Right ventricle myocardium superior (tissue), 1 donor: Measurements from ENCODE around the gene LYZL1. TPM values are rescaled to one million over a fixed set of nuclear protein-coding genes. Genes with fewer than 3 reads are reported as not detected.
"Not testable (repeated sequence)": the region's sequence is repeated elsewhere in the genome, so short reads cannot be mapped to it uniquely, and the experiment has no call there.

ENCODE experiments used
- ATAC-seq: fragments of 200-7000 bp; cut with Tn5 transposase; one replicate; pipeline ENCODE4 v1.9.1; 2020; ENCODE audit warnings: mild to moderate bottlenecking; ENCODE audit not compliant: poor library complexity
- DNase-seq: peaks from one replicate; pipeline ENCODE4 v3.0.0-alpha.2; 2020
- intact Hi-C: fragments of 100-400 bp; cut with DNase I; formaldehyde crosslinking; loops from one replicate; pipeline ENCODE4 v1.11.2; 2022
- total RNA-seq: library from RNA; stranded (reverse); fragmentation: NEBNext Ultra II Directional; extraction: Animal tissue kit (Norgen Biotek cat#: 25700); gene quantifications from one replicate; pipeline ENCODE4 v1.2.1, GENCODE V29; 2021
- donor health status: DM: no; HTN: yes; CAD: no; lungs with severe emphysema.

The LYZL1 gene
- total RNA-seq, 1 donor from 2014 or later: not detected

DNA sequence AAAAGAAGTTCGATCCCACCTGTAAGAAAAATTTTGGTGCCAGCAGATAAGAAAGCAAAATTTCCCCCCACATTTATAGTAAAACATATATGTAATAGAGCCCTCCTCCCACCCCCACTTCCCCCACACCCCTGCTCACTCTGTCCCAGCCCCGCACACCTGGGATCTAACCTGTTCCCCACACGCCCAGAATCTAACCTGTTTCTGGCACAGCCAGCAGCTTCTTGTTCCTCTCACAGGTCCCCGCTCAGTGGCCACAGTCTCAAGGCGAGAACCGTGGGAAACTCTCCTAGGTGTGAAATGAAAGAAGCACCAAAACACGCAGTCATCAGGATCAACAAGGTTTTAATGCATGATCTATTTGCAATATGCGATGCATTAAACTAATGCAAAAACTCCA lies 32.8 kb downstream of the LYZL1 start:
- DNase-seq: no peak
- no peak for ATAC-seq
- intact Hi-C loops: no loop called here

DNA sequence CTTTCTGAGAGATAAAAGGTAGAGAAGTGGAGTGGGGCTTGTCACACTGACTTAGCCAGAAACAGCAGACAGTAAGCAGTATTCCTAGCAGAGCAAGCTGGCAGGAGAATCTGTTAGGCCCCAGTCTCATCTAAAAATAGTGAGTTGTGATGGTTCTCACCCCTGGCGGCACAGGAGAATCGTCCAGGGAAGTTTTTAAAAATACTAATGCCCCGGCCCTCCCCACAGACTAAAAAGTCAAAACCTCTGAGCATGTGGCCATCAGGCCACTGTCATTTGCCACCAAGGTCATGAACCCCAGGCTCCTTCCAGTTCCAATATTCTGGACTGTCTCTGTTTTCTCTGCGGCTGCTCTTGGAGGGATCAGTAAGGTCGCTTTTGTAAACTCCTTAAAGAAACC lies 34.0 kb downstream of the LYZL1 start:
- intact Hi-C loops: no loop called here
- ATAC-seq: peak; percentile 76
- no peak for DNase-seq

DNA sequence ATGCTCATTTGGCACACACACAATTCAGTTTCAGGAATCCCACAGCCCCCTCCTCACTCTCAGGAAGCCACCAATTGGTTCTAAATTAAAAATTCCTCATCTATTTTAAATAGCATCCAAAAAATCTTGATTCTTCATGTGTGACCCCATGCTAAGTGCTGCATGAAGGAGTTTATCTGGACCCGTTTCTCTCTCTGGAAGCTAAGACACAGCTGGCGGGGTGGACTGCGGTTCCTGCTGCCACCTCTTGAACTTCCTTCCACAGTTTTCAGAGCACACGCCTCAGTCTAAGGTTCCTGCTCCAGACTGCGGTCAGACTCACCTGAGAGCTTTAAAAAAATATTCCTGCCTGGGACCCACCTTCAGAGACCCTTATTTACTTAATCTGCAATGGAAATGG lies 34.5 kb downstream of the LYZL1 start:
- ATAC-seq: no peak
- no peak for DNase-seq
- intact Hi-C loops: no loop called here

DNA sequence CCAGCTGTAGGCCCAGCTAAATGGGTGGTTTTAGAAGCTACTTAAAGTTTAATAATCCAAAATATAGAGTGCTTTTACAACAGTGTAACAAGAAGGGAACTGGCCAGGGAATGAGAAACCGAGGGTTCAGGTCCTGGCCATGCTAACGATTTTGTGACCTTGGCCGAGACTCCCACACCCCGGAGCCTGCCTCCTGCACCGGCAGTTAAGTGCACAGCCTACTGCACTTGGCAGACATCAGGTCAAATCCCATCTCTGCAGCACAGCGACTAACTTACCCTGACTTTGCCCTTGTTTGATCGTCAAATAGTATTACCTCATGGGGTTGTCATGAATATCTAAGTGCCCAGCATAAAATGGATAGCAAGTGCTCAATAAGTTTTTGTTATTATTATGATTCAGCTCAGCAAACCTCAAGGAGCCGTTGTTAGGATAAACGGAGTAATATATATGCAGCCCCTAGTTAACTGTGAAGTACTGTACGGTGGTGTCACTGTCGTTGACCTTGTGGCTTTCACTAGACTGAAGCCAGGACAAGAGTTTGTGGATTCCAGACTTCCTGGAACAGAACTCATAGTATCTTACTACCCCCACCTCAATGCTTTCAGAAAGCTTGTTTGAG lies 35.5 kb downstream of the LYZL1 start:
- ATAC-seq: peak; percentile 14

DNA sequence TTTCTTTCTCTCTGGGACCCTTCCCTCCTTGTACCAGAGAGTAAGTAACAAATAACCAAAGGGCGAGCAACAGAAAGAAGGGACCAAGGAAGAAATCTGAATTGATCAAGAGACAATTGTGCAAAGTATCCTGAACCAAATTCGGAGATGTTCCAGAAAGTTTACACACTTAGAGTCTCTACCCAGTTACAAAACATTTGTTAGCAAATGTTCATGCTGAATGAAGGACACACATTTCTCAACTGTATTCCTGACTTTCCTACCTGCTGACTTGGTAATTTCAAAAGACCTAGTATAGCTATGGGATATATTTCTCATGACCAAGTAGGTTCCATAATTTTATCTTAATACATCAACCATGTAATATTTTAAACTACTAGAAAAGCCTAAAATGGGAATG lies 37.4 kb downstream of the LYZL1 start:
- ATAC-seq: no peak
- DNase-seq: no peak
- intact Hi-C loops: no loop called here

More for the DNA sequence above, 35.5 kb downstream of the LYZL1 start:
- no peak for DNase-seq
- intact Hi-C loops: no loop called here

DNA sequence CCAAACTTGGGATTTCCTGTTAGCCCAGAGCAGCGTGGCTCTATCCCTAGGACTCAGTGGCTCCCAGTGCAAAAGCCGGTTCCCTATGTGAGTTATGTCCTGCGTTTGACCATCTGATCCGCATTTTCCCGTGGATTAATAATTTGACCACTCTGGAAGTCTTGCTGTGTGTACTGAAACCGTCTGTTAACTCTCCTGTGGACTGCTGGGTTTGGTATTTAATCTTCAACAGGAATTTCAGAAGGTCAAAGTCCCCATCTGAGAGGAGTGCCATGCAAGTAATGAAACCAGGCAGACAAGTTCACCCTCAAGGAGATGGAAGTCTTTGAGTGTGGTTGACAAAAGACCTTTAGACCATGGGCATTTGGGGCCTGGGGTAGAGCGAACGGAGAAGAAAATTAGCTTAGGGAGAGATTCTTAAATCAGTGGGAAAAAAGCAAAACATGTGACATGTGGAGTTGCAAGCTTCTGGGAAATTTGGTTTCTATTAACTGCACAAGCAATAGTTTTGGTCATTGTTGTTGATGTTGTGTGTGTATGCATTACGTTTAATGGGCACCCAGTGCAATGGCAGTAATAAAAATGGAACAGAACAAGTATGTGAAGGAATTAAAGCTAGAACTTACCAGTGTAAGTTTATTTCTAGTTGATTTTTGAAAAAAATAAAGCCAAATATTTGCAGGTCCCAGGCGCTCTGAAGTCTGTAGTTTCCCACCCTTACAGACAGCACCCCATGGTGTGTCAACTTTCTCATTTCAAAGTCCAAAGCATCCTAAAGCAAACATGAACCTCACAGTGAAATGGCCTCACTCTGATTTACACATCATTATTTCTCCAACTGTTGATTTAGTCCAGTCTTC lies 38.2 kb downstream of the LYZL1 start:
- ATAC-seq (no peak), DNase-seq (no peak)
- intact Hi-C loops: no loop called here

DNA sequence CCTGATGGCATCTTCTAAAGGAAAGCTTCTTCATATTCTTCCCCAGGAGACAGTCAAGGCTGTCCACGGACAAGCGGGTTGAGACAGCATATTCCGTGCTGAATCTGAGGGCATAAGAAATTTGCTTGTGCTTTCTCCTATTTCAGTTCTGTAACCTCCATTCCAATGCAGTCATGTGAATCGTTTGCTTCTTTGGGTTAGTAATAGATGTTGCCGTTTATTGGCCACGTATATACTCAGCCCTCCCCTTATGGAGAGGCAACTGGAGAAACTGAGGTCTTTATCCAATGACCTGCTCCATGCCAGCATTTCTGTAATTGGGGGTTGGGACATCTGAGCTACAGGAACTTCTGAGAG lies 38.9 kb downstream of the LYZL1 start:
- DNase-seq (no peak), ATAC-seq (no peak)
- intact Hi-C loops: no loop called here

DNA sequence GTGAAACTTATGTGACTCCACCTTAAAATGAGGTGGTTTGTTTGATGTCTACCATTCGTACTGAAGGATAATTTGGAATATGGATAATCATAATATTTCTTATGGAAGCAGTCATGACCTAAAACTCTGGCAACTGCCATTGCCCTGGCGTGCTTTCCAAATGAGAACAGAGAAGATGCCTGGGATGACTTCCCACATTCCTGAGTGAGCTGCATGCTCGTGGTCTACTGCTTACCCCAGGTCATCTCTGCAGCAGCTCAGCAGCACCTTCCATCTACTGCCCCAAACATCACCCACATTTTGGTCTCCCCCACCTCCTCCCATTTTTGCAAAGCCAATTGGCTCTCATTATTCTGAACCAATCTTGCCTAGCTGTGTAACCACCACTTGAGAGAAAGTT lies 40.1 kb downstream of the LYZL1 start:
- intact Hi-C loops: no loop called here
- peak; percentile 71 for DNase-seq
- ATAC-seq: peak; percentile 91

DNA sequence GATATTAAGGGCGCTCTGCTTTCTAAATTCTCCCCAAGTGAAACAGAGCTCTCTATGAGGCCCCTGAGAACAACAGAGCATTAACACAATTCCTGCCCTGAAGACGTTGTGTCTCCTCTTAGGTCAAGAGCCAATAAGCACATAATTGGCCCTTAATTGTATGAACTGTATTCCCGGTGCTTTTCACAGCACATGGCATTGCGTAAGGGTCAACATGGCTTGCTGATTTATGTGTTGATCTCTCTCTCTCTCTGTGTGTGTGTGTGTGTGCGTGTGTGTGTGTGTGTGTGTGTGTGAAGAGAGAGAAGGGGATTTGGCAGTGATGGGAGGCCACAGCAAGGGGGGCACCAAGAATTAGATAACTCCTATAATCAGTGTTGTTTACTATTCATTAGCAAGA lies 40.5 kb downstream of the LYZL1 start:
- ATAC-seq (peak; percentile 44), DNase-seq (no peak)
- intact Hi-C loops: no loop called here

DNA sequence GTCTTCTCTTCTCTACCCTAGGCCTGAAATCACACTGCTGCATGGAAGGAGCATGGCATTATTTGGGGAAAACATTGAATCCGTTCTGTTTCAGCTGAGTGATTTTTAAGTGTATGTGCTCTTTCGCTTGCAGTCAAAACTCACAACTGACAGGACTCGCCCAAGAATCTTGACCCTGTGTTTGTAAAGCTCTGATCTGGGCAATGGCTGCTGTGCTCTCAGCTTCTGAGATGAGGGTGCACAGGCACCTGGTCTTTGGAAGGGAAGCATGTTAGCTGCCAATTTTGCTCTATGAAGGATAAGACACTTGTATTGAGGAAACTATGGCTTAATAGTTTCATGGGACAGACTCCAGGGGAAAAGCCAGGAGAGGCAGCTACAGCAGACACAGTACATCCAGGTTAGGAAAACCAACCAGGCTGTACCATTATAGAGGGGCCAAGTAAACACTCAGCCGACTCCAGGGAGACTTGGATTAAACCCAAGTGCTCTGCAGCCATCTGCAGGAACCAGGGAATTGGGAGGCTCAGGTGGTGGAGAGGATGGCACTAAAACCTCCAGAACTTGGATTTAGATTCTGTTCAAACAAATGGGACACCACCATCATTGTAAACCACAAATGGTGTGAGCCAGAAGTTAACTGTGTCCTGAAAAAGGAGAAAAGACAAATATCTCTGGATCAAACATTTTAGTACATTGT lies 43.3 kb downstream of the LYZL1 start:
- intact Hi-C loops: no loop called here
- no peak for ATAC-seq

DNA sequence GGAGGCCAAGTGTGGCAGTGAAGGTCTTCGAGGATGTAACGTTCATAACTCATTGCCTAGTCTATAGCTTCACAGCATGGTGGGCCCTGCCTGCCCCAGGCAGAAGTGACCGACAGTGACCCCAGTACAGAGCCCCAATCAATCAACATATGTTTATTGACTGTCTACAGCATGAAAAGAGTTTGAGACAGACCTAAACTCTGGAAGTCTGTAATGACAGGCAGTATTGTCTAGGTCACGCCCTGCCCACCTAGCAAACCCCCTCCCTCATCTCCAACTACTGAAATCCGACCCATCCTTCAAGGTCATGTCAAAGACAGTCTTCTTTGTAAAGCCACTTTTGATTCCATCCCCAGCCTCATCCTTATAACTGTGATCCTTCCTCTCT lies 43.9 kb downstream of the LYZL1 start:
- no peak for ATAC-seq
- intact Hi-C loops: no loop called here
- no peak for DNase-seq

More for the DNA sequence above, 43.3 kb downstream of the LYZL1 start:
- DNase-seq: no peak

DNA sequence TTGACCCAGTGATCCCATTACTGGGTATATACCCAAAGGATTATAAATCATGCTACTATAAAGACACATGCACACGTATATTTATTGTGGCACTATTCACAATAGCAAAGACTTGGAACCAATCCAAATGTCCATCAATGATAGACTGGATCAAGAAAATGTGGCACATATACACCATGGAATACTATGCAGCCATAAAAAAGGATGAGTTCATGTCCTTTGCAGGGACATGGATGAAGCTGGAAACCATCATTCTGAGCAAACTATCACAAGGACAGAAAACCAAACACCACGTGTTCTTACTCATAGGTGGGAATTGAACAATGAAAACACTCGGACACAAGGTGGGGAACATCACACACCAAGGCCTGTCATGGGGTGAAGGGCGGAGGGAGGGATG lies 48.7 kb downstream of the LYZL1 start:
- DNase-seq, ATAC-seq, intact Hi-C loops: not testable (repeated sequence)

DNA sequence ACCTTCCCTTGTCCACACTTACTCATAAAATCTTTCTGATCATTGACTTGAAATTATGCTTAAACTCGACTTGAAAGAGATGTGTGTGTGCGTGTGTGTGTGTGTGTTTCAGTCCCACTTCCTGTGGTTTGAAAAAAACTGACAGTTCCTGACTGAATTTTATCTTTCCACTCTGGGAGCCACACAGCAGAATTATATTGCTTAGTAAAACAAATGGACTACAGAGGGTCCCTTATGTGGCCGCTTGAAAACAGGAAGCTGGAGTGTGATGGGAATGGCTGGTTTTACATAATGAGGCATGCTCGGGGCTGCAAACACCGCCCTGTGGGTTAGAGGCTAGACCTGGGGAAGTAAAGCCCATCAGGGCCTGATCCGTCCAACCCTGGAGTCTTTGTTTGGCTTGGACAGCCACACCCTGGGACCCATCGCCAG lies 54.8 kb downstream of the LYZL1 start:
- DNase-seq: no peak
- intact Hi-C loops: no loop called here
- no peak for ATAC-seq

DNA sequence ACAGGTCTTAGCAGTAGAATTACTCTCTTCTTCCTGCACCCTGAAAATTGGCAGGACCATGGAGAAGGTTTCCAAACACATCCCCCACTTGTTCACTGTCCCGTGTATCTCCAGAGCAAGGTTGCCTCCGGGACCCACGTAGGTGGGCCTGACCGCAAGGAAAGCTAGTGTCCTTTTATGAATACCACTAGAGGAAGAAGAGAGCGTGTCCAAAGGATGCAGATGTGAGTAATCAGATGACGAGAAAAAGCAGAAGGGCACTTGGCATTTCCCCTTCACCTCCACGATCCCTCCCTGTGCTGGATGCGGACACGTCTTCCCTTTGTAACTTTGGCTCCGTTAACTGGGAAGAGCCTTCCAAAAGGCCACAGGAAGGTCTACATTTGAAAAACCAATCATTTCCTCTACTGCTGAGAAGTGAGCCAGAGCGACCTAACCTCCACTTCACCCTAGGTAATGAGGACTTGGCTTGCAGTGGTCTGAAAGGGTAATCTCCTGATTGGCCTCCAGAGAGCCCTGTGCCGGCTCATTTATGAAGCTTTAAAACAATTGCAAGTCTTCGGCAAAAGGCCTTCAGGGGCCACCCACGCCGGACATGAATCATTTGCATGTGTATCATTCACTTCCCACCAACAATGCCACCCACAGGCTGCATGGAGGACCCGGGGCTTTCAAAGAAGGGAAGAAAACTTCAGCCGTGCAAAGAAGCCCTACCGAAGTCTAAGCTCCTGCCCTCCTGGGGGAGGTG lies 55.4 kb downstream of the LYZL1 start:
- DNase-seq (no peak), ATAC-seq (no peak)
- intact Hi-C loops: no loop called here

DNA sequence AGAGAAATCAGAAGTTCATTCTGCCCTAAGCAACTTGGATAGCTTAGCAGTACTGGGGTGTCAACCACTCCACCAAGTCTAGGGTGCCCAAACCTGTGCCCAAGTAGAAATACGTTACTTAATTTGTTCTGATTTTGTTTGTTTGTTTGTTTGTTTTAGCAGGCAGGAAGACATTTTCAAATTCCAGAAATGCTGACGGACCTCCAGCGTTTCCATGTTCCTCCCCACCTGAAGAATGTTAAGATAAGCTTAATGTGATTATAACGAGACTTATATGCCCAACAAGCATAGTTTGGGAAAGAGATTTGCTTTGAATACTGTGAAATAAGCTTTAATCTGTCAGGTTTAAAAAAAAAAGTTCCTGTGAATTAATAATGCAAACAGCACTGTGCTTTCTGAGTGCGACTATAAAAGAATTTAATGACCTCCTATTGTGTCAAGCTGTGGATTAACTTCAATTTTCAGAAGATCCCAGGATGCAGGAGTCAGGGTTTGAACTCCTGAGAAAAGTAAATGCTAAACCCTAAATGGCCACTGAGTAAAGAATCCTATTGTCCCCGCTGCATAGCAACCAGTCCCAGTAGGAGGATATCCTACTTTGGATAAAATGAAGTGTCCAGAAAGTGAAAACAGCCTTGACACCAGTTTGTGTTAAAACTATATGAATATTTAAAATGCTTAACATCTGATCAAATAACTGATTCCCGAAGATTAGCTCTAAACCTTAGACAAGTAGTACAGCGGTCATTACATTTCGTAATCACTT lies 56.5 kb downstream of the LYZL1 start:
- DNase-seq: no peak
- intact Hi-C loops: no loop called here
- no peak for ATAC-seq

DNA sequence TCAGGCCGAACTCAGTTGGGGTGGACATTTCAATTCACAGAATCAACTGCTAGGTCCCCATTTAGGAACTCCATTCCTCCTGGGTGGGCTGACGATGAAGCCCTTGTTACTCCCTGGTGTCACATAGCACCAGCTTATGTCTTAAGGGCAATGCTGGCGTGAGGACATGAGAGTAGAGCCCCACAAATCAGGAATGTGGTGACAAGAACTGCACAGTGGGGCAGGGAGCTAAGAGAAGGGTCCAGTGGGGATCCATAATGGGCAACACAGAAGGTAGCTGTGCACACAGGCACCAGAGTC lies 57.0 kb downstream of the LYZL1 start:
- intact Hi-C loops: no loop called here
- ATAC-seq (no peak), DNase-seq (no peak)

DNA sequence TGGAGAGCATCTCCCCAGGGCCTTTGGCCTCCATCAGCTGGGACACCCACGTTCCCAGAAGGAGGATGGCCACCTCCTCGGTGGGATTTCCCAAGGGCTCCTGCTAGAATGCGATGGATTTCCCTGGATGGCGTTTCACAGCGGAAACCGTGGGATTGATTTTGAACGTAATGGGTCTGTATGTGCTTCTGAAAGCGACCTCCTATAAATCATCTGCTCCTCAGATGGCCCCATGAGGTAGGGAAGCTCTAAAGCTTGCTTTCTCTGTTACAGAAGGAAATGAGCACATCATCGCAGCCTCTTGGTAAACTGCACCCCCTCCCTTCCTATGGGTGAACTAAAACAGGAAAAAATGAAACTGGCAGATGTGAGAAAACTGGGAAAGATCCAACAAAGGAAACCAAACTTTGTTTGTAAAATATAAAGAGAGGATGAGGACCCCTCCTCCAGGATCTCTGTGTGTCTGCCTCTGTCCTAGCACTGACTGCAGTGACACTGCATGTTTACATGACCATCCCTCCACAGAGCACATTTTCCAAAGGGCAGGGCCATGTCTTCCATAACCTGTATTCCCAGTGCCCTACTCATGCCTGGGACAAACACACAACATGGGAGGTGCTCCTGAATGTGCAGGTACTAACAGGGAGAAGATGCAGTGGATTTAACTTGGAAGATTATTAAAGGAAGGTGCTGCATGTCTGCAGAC lies 57.6 kb downstream of the LYZL1 start:
- intact Hi-C loops: no loop called here
- no peak for ATAC-seq
- no peak for DNase-seq

DNA sequence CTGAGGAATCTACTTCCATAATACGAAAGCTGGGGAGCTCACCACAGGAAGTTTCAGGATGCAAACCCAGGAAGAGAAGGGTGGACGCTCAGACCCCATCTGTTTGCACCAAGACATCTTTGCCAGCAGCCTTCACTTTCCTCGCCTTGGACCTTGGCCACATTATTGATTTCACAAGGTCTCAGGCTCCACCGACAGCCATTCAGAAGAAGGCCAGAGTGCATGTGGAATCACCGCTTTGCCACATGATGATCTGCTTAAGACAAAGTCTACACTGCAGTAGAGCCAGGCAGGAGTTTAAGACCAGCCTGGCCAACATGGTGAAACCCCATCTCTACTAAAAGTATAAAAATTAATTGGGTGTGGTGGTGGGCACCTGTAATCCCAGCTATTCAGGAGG lies 60.0 kb downstream of the LYZL1 start:
- no peak for ATAC-seq
- intact Hi-C loops: no loop called here

More for the DNA sequence above, 60.0 kb downstream of the LYZL1 start:
- DNase-seq: no peak
